Measurements from ENCODE around the gene MXD1.

DNA sequence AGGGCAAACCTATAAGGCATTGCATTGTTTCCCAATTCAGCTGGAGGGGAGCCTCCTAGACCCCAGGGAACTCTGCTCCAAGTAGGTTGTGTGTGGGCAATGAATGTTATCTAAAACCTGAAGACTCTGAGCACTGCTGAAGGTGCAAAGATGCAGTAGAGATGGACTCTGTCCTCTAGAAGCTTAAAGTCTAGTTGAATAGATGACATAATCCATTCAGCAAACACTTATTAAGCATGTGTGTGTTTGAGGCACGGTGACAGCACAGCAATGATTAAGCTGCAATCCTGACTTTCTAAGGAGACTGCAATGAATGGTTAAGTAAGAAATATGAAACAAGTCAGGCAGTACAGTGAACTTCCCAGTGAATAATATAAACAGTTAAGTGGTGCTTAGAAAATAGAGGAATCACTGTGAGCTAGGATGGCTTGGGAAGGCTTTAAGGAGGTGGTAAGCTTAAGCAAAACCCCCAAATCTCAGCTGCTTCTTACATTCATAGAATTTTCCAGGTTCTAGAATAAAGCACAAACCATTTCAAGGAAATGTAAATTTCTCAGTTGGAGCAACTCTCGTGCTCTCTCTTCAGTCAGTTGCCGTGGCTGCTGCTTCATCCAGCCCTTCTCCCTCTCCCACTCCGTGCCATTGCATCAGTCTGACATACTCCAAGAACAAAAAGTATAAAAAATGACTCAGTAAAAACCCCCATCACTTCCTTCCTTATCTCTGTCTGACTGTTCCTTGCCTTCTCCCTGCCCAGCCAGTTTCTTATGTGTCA, 19.1 kb downstream of the MXD1 start:
- TF ChIP-seq, protein P1, sequence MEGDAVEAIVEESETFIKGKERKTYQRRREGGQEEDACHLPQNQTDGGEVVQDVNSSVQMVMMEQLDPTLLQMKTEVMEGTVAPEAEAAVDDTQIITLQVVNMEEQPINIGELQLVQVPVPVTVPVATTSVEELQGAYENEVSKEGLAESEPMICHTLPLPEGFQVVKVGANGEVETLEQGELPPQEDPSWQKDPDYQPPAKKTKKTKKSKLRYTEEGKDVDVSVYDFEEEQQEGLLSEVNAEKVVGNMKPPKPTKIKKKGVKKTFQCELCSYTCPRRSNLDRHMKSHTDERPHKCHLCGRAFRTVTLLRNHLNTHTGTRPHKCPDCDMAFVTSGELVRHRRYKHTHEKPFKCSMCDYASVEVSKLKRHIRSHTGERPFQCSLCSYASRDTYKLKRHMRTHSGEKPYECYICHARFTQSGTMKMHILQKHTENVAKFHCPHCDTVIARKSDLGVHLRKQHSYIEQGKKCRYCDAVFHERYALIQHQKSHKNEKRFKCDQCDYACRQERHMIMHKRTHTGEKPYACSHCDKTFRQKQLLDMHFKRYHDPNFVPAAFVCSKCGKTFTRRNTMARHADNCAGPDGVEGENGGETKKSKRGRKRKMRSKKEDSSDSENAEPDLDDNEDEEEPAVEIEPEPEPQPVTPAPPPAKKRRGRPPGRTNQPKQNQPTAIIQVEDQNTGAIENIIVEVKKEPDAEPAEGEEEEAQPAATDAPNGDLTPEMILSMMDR (IDR thresholded peaks at IDR 0.05): no peak
- no peak for TF ChIP-seq POLR2AphosphoS5 (IDR thresholded peaks at IDR 0.05)
